ENCODE measurements around the gene CLEC1A. TPM values are rescaled to one million over a fixed set of nuclear protein-coding genes. Genes with fewer than 3 reads are reported as not detected.
"Not testable (repeated sequence)": the region's sequence is repeated elsewhere in the genome, so short reads cannot be mapped to it uniquely, and the experiment has no call there.

Gene CLEC1A
- total and polyA plus RNA-seq, 2 of the 13 experiments (the other 11 are each of a cell fraction or from before 2014, with no cell fraction given): not detected

DNA sequence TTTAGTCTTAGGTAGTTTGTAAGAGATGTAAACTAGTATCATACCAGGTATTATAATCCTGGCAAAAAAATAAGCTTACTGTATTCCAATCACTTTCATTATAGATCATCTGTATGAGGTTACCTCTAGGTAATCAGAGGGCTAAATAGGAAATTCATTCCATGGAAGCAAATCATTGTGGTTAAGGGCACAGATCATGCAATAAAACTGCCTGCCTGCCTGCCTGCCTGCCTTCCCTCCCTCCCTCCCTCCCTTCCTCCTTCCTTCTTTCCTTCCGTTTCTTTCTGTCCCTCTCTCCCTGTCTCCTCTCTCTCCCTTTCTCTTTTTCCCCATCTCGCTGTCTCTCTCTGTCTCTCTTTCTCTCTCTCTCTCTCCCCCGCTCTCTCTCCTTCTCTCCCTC, 71.5 kb downstream of the CLEC1A start (continued):
- no peak for TF ChIP-seq ZC3H4 (CRISPR knock-in tag; IDR thresholded peaks at IDR 0.05; ENCODE audit: borderline replicate concordance)

DNA sequence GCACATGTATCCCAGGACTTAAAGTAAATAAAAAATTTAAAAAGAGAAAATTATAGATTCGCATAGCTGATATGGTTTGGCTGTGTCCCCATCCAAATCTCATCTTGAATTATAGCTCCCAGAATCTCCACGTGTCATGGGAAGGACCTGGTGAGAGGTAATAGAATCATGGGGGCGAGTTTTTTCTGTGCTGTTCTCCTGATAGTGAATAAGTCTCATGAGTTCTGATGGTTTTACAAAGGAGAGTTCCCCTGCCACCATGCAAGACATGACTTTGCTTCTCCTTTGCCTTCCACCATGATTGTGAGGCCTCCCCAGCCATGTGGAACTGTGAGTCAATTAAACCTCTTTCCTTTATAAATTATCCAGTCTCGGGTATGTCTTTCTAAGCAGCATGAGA, 72.1 kb downstream of the CLEC1A start:
- in situ Hi-C loops (cut with HindIII; ENCODE audit: extremely low pct_ligation_motif_present, low pct_unique_long_range_greater_than_20kb); H3K4me3 ChIP-seq (replicated peaks in 1 of 3; ENCODE audit: insufficient read depth in 1 of 3, low read depth in 2 of 3, low read length in 3 of 3); FAIRE-seq; H3K9me3 ChIP-seq (ENCODE audit: low read length); H3K36me3 ChIP-seq (replicated peaks in 1 of 2; ENCODE audit: control insufficient read depth in 1 of 2, insufficient read depth in 2 of 2, low read length in 2 of 2); H3K27me3 ChIP-seq (ENCODE audit: control insufficient read depth in 1 of 2, insufficient read depth in 2 of 2, low read length in 2 of 2); H3K9ac ChIP-seq (ENCODE audit: insufficient read depth, low read depth, low read length); BruUV-seq (replicated peaks); H3K27ac ChIP-seq (ENCODE audit: extremely low read length, insufficient read depth, low read length); ATAC-seq; POLR2A ChIA-PET; H2AFZ ChIP-seq (ENCODE audit: low read length); DNase-seq (ENCODE audit: low spot score); intact Hi-C loops (cut with micrococcal nuclease; ENCODE audit: unreplicated experiment); CTCF ChIA-PET (ENCODE audit: low intra/inter-chr PET ratio, low total read pairs); H3K4me2 ChIP-seq (ENCODE audit: low read depth, low read length); H3K4me1 ChIP-seq (ENCODE audit: insufficient read depth, low read length); H4K20me1 ChIP-seq (ENCODE audit: insufficient read depth, low read length); H3K79me2 ChIP-seq (ENCODE audit: insufficient read depth, low read length): not testable (repeated sequence)
- under 1% methylated on average over 4 of the region's 4 CpGs for WGBS (ENCODE audit: low lambda C conversion rate)

DNA sequence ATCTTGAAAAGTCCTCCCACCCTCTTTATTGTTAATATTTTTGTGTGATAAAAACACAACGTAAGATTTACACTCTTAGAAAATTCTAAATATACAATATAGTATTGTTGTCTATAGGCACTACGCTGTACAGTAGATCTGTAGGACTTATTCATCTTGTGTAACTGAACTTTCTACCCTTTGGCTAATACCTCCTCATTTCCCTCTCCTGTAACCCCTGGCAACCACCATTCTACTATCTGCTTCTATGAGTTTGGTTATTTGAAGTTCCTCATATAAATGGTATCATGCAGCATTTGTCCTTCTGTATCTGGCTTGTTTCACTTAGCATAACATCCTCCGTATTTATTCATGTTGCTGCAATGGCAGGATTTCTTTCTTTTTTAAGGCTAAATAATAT, 73.5 kb downstream of the CLEC1A start:
- no peak for FAIRE-seq
- CTCF ChIA-PET (ENCODE audit: low intra/inter-chr PET ratio, low total read pairs): no interaction called here
- no TSS peak for BruUV-seq (replicated peaks)
- Histone ChIP-seq H3K9me3 (ENCODE audit: low read length) (no peaks in the 10 kb centered on the region), H3K9ac (ENCODE audit: insufficient read depth, low read depth, low read length) (no peak overlapping the region), H3K27me3 (ENCODE audit: control insufficient read depth in 1 of 2, insufficient read depth in 2 of 2, low read length in 2 of 2) (no peaks in the 10 kb centered on the region), H3K36me3 (replicated peaks in 1 of 2; ENCODE audit: control insufficient read depth in 1 of 2, insufficient read depth in 2 of 2, low read length in 2 of 2) (no peaks in the 10 kb centered on the region), H3K4me2 (ENCODE audit: low read depth, low read length) (no peak overlapping the region), H3K4me3 (replicated peaks in 1 of 3; ENCODE audit: insufficient read depth in 1 of 3, low read depth in 2 of 3, low read length in 3 of 3) (no peak overlapping the region), H2AFZ (ENCODE audit: low read length) (no peak overlapping the region), H3K27ac (ENCODE audit: extremely low read length, insufficient read depth, low read length) (no peak overlapping the region), H4K20me1 (ENCODE audit: insufficient read depth, low read length) (no peaks in the 10 kb centered on the region), H3K4me1 (ENCODE audit: insufficient read depth, low read length) (no peaks in the 10 kb centered on the region), H3K79me2 (ENCODE audit: insufficient read depth, low read length) (no peaks in the 10 kb centered on the region)
- no peak for ATAC-seq
- 35% methylated on average over 3 of the region's 3 CpGs for WGBS (ENCODE audit: low lambda C conversion rate)
- TF ChIP-seq ZNF329 (CRISPR knock-in tag; IDR thresholded peaks at IDR 0.05; ENCODE audit: low read depth) (no peak), HNRNPL (IDR thresholded peaks at IDR 0.05; ENCODE audit: low read depth, low read length) (no peak), ZNF629 (CRISPR knock-in tag; conservative IDR thresholded peaks at IDR 0.05) (no peak), KLF6 (CRISPR knock-in tag; IDR thresholded peaks at IDR 0.05) (no peak), SRSF4 (IDR thresholded peaks at IDR 0.05; ENCODE audit: low read depth, low read length, poor library complexity, severe bottlenecking) (no peak), ZNF619 (CRISPR knock-in tag; IDR thresholded peaks at IDR 0.05) (no peak), IRF2 (CRISPR knock-in tag; IDR thresholded peaks at IDR 0.05) (no peak)
- intact Hi-C loops (cut with micrococcal nuclease; ENCODE audit: unreplicated experiment) (no loop called here), in situ Hi-C loops (cut with HindIII; ENCODE audit: extremely low pct_ligation_motif_present, low pct_unique_long_range_greater_than_20kb) (no loop called here)
- POLR2A ChIA-PET: no interaction called here
- no peak for DNase-seq (ENCODE audit: low spot score)
